H9 (cell line): Measurements from ENCODE around the gene FMN1. TPM values are rescaled to one million over a fixed set of nuclear protein-coding genes. Genes with fewer than 3 reads are reported as not detected.

Experiments
- DNase-seq: peaks from one replicate; pipeline ENCODE4 v3.0.0-alpha.2; 2017
- H2AFZ ChIP-seq: one replicate; pipeline ENCODE4 v1.6.1; 2013; ENCODE audit warnings: mild to moderate bottlenecking, low read length, control low read depth, moderate library complexity
- H2AK5ac ChIP-seq: 2 replicates; pipeline ENCODE4 v1.6.1; 2013; ENCODE audit warnings: low read length, control low read depth, mixed read lengths; ENCODE audit not compliant: insufficient read length
- H2BK120ac ChIP-seq: one replicate; pipeline ENCODE4 v1.6.1; 2013; ENCODE audit warnings: low read depth, mild to moderate bottlenecking, low read length, control low read depth, inconsistent platforms; ENCODE audit not compliant: poor library complexity, severe bottlenecking
- H2BK12ac ChIP-seq: 2 replicates; pipeline ENCODE4 v1.6.1; 2013; ENCODE audit warnings: low read length, control low read depth, mixed read lengths, low read depth; ENCODE audit not compliant: insufficient read length
- H2BK15ac ChIP-seq: 2 replicates; pipeline ENCODE4 v1.6.1; 2013; ENCODE audit warnings: low read depth, low read length, control low read depth
- H2BK20ac ChIP-seq: one replicate; pipeline ENCODE4 v1.6.1; 2013; ENCODE audit warnings: low read depth, mild to moderate bottlenecking, low read length, control low read depth, inconsistent platforms; ENCODE audit not compliant: poor library complexity, severe bottlenecking
- H2BK5ac ChIP-seq: 2 replicates; pipeline ENCODE4 v1.6.1; 2013; ENCODE audit warnings: low read length, control low read depth, mixed read lengths; ENCODE audit not compliant: insufficient read length
- H3K14ac ChIP-seq: 2 replicates; pipeline ENCODE4 v1.6.1; 2013; ENCODE audit warnings: low read length, control low read depth; ENCODE audit not compliant: insufficient read depth
- H3K18ac ChIP-seq: 2 replicates; pipeline ENCODE4 v1.6.1; 2013; ENCODE audit warnings: low read depth, mild to moderate bottlenecking, mixed read lengths, low read length, control low read depth; ENCODE audit not compliant: insufficient read length
- H3K23ac ChIP-seq: 2 replicates; pipeline ENCODE4 v1.6.1; 2013; ENCODE audit warnings: low read length, control low read depth, mixed read lengths, low read depth; ENCODE audit not compliant: insufficient read length
- H3K23me2 ChIP-seq: 2 replicates; pipeline ENCODE4 v1.6.1; 2013; ENCODE audit warnings: low read depth, mild to moderate bottlenecking, mixed read lengths, low read length, control low read depth; ENCODE audit not compliant: insufficient read length, poor library complexity, severe bottlenecking
- H3K27ac ChIP-seq: 2 replicates; pipeline ENCODE4 v1.5.1; 2013; ENCODE audit warnings: low read length, control low read depth, mixed read lengths, low read depth; ENCODE audit not compliant: insufficient read length
- H3K27me3 ChIP-seq: 2 replicates; pipeline ENCODE4 v1.6.1; 2013; ENCODE audit warnings: low read length, control low read depth, inconsistent platforms; ENCODE audit not compliant: insufficient read depth
- H3K4ac ChIP-seq: 2 replicates; pipeline ENCODE4 v1.6.1; 2013; ENCODE audit warnings: low read depth, mild to moderate bottlenecking, control low read depth, inconsistent platforms, low read length, moderate library complexity
- H3K4me1 ChIP-seq: 2 replicates; pipeline ENCODE4 v1.6.1; 2013; ENCODE audit warnings: low read length, control low read depth, inconsistent platforms; ENCODE audit not compliant: insufficient read depth
- H3K4me2 ChIP-seq: 2 replicates; pipeline ENCODE4 v1.6.1; 2013; ENCODE audit warnings: low read length, control low read depth, mixed read lengths; ENCODE audit not compliant: insufficient read length, insufficient read depth
- H3K56ac ChIP-seq: 2 replicates; pipeline ENCODE4 v1.6.1; 2013; ENCODE audit warnings: low read depth, mild to moderate bottlenecking, mixed read lengths, low read length, control low read depth; ENCODE audit not compliant: insufficient read length
- H3K79me1 ChIP-seq: 2 replicates; pipeline ENCODE4 v1.6.1; 2013; ENCODE audit warnings: low read depth, mild to moderate bottlenecking, moderate library complexity, low read length, control low read depth, inconsistent platforms; ENCODE audit not compliant: insufficient read depth, poor library complexity, severe bottlenecking
- H3K79me2 ChIP-seq: 2 replicates; pipeline ENCODE4 v1.6.1; 2013; ENCODE audit warnings: low read length, control low read depth, inconsistent platforms; ENCODE audit not compliant: insufficient read depth
- H3K9ac ChIP-seq: 2 replicates; pipeline ENCODE4 v1.6.1; 2013; ENCODE audit warnings: low read length, control low read depth, mixed read lengths; ENCODE audit not compliant: insufficient read length; ENCODE audit errors: extremely low read depth
- H3K9me3 ChIP-seq: one replicate; pipeline ENCODE4 v1.6.1; 2013; ENCODE audit warnings: low read depth, low read length, inconsistent platforms; ENCODE audit not compliant: control insufficient read depth
- H3T11ph ChIP-seq: one replicate; pipeline ENCODE4 v1.6.1; 2013; ENCODE audit warnings: mild to moderate bottlenecking, low read length, control low read depth, inconsistent platforms
- H4K20me1 ChIP-seq: one replicate; pipeline ENCODE4 v1.6.1; 2013; ENCODE audit not compliant: control insufficient read depth, insufficient read length, insufficient read depth
- H4K5ac ChIP-seq: 2 replicates; pipeline ENCODE4 v1.6.1; 2013; ENCODE audit warnings: low read depth, mild to moderate bottlenecking, mixed read lengths, low read length, control low read depth; ENCODE audit not compliant: insufficient read length
- H4K8ac ChIP-seq: replicated peaks from 2 replicates; pipeline ENCODE4 v1.6.1; 2013; ENCODE audit warnings: low read length, control low read depth, mixed read lengths, low read depth; ENCODE audit not compliant: insufficient read length
- H4K91ac ChIP-seq: 2 replicates; pipeline ENCODE4 v1.6.1; 2013; ENCODE audit warnings: low read depth, mild to moderate bottlenecking, moderate library complexity, mixed read lengths, low read length, control low read depth; ENCODE audit not compliant: insufficient read length
- H3K27ac Mint-ChIP-seq, 3 experiments: 2 replicates in 2 of 3; 3 replicates in 1 of 3; pipeline ENCODE4 v1.8.0; 2020 to 2021; ENCODE audit warnings: mixed read lengths in 3 of 3, mild to moderate bottlenecking in 1 of 3, moderate library complexity in 1 of 3
- H3K27me3 Mint-ChIP-seq: 2 replicates; pipeline ENCODE4 v1.8.0; 2021; ENCODE audit warnings: low read depth, mild to moderate bottlenecking, moderate library complexity, mixed read lengths
- H3K36me3 Mint-ChIP-seq, 3 experiments: 2 replicates in 2 of 3; 3 replicates in 1 of 3; pipeline ENCODE4 v1.8.0; 2020 to 2021; ENCODE audit warnings: low read depth in 3 of 3, mixed read lengths in 3 of 3; ENCODE audit not compliant: insufficient read depth in 1 of 3
- H3K4me1 Mint-ChIP-seq, 2 experiments: 2 replicates each; pipeline ENCODE4 v1.8.0; 2020; ENCODE audit warnings: mixed read lengths in 2 of 2
- H3K4me3 Mint-ChIP-seq, 2 experiments: 2 replicates in 1 of 2; 3 replicates in 1 of 2; pipeline ENCODE4 v1.8.0; 2020 to 2021; ENCODE audit warnings: mild to moderate bottlenecking in 2 of 2, mixed read lengths in 2 of 2, moderate library complexity in 1 of 2
- H3K9me3 Mint-ChIP-seq, 2 experiments: 2 replicates in 1 of 2; 3 replicates in 1 of 2; pipeline ENCODE4 v1.8.0; 2020; ENCODE audit warnings: mild to moderate bottlenecking in 2 of 2, mixed read lengths in 2 of 2, moderate library complexity in 1 of 2
- WGBS: extraction: QIAGEN DNeasy Blood & Tissue Kit; methylation state at CpG from one replicate; pipeline ENCODE4 v1.1.7; 2013; ENCODE audit warnings: missing lambda C conversion rate, low lambda C conversion rate, mixed read lengths; ENCODE audit not compliant: insufficient read length; ENCODE audit errors: extremely low coverage; 5-methylcytosine and 5-hydroxymethylcytosine counted together
- total RNA-seq: library from RNA; stranded (reverse); gene quantifications from 2 replicates; pipeline ENCODE4 v1.2.1, GENCODE V29; 2021
- TF ChIP-seq, protein P1 (sequence below): fragments of 200-600 bp; sonication (generic); conservative IDR thresholded peaks from 3 replicates; pipeline ENCODE4 v1.8.0; 2021; ENCODE audit warnings: antibody characterized with exemption, mild to moderate bottlenecking

FMN1 gene
- total RNA-seq, 1 experiment from 2014 or later = 1.9 TPM

DNA sequence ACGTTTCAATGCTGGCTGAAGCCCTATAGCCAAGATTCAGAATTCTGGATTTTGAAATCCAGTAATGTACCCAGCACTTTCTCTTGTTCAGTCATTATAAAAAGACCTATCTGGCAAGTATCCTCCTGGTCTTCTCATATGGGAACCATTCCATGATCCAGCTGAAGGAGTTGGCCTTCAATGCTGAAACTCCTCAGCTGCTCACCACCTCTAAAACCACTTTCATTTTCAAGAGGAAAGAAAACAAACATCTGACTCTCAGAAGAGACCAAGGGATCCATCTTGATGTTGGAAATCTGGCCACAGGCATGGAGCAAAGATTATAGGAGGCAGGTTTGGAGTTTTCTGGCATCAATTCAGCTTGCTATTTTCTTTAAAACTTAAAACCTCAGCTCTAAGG, 235.4 kb downstream of the FMN1 start:
- peaks cover 6% of the 10 kb centered on the region for H3K27me3 Mint-ChIP-seq
- TF ChIP-seq, protein P1, sequence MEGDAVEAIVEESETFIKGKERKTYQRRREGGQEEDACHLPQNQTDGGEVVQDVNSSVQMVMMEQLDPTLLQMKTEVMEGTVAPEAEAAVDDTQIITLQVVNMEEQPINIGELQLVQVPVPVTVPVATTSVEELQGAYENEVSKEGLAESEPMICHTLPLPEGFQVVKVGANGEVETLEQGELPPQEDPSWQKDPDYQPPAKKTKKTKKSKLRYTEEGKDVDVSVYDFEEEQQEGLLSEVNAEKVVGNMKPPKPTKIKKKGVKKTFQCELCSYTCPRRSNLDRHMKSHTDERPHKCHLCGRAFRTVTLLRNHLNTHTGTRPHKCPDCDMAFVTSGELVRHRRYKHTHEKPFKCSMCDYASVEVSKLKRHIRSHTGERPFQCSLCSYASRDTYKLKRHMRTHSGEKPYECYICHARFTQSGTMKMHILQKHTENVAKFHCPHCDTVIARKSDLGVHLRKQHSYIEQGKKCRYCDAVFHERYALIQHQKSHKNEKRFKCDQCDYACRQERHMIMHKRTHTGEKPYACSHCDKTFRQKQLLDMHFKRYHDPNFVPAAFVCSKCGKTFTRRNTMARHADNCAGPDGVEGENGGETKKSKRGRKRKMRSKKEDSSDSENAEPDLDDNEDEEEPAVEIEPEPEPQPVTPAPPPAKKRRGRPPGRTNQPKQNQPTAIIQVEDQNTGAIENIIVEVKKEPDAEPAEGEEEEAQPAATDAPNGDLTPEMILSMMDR = no peak
- no peaks in the 10 kb centered on the region for H4K20me1 ChIP-seq
- H4K8ac ChIP-seq = no peak overlapping the region
- no peak overlapping the region for H3K4me3 Mint-ChIP-seq
- H3K4me1 ChIP-seq = no peaks in the 10 kb centered on the region
- no peak overlapping the region for H2BK120ac ChIP-seq
- peaks cover 17 to 19% of the 10 kb centered on the region in 2 experiments for H3K4me1 Mint-ChIP-seq
- no peaks in the 10 kb centered on the region for H3K79me2 ChIP-seq
- no peak overlapping the region for H4K5ac ChIP-seq
- DNase-seq = no peak
- no peak overlapping the region for H2BK15ac ChIP-seq
- H3K23ac ChIP-seq = no peak overlapping the region
- no peak overlapping the region for H4K91ac ChIP-seq
- H3K9ac ChIP-seq = no peak overlapping the region
- H3K9me3 Mint-ChIP-seq = peaks cover 0 to 5% of the 10 kb centered on the region in 2 experiments; a peak in 2 of 5 replicates
- H3K27me3 ChIP-seq = no peaks in the 10 kb centered on the region
- H2BK12ac ChIP-seq = no peak overlapping the region
- no peak overlapping the region for H2BK5ac ChIP-seq
- H3K4ac ChIP-seq = no peak overlapping the region
- no peak overlapping the region for H3K27ac Mint-ChIP-seq
- peaks cover 0 to 3% (median 0%) of the 10 kb centered on the region in 3 experiments; a peak in 2 of 7 replicates for H3K36me3 Mint-ChIP-seq
- no peaks in the 10 kb centered on the region for H3K79me1 ChIP-seq
- no peaks in the 10 kb centered on the region for H3K9me3 ChIP-seq
- no peak overlapping the region for H3T11ph ChIP-seq
- no peak overlapping the region for H3K14ac ChIP-seq
- no peak overlapping the region for H3K56ac ChIP-seq
- WGBS = no CpG with 5 or more reads among the region's 1 CpG
- H2BK20ac ChIP-seq = no peak overlapping the region
- H2AFZ ChIP-seq = no peak overlapping the region
- H3K4me2 ChIP-seq = no peak overlapping the region
- H2AK5ac ChIP-seq = no peak overlapping the region
- no peak overlapping the region for H3K27ac ChIP-seq
- no peak overlapping the region for H3K18ac ChIP-seq
- no peaks in the 10 kb centered on the region for H3K23me2 ChIP-seq
